D721Med (cell line): ENCODE results near the gene NTNG1.
A peak's percentile ranks its signal among the peaks of the same experiment; 100 is the strongest.

Source experiments
- DNase-seq: peaks from one replicate; pipeline ENCODE4 v3.0.0; 2011; ENCODE audit warnings: low spot score; ENCODE audit not compliant: insufficient read length
- FAIRE-seq: peaks from 2 replicates; lab custom pipeline; 2011; peaks lifted over from hg19 to GRCh38; lab: Jason Lieb, UNC
- CTCF ChIP-seq: IDR thresholded peaks from 2 replicates; pipeline ENCODE4 v1.5.1; 2012; ENCODE audit warnings: mild to moderate bottlenecking, control low read depth; ENCODE audit not compliant: insufficient read depth; ENCODE audit errors: missing control alignments

Gene NTNG1

GRCh38 chr1:107379826-107380225 is 239.0 kb downstream of the NTNG1 start:
- no peak for TF ChIP-seq CTCF
- DNase-seq (no peak), FAIRE-seq (no peak)

GRCh38 chr1:107389410-107390396 is 248.9 kb downstream of the NTNG1 start:
- DNase-seq (no peak), FAIRE-seq (no peak)
- no peak for TF ChIP-seq CTCF

GRCh38 chr1:107394301-107394700 is 253.5 kb downstream of the NTNG1 start:
- DNase-seq (no peak), FAIRE-seq (no peak)
- TF ChIP-seq CTCF: no peak

GRCh38 chr1:107401704-107402103 is 260.9 kb downstream of the NTNG1 start:
- TF ChIP-seq CTCF: no peak
- FAIRE-seq: no peak
- no peak for DNase-seq

GRCh38 chr1:107404756-107405155 is 263.9 kb downstream of the NTNG1 start:
- DNase-seq: no peak
- FAIRE-seq: no peak
- no peak for TF ChIP-seq CTCF

GRCh38 chr1:107405236-107405635 is 264.4 kb downstream of the NTNG1 start:
- FAIRE-seq (no peak), DNase-seq (no peak)
- no peak for TF ChIP-seq CTCF

GRCh38 chr1:107407011-107407410 is 266.2 kb downstream of the NTNG1 start:
- no peak for DNase-seq
- TF ChIP-seq CTCF: no peak
- peak; percentile 67 for FAIRE-seq
